GM12878 (cell line): ENCODE data around the gene WWP2. TPM values are rescaled to one million over a fixed set of nuclear protein-coding genes. Genes with fewer than 3 reads are reported as not detected.

Experiments
- ASH2L ChIP-seq: fragments of 300-600, 200-600 bp; sonication (generic); IDR thresholded peaks from 2 replicates; pipeline ENCODE4 v1.6.1; 2017; ENCODE audit warnings: low read depth, mild to moderate bottlenecking, borderline replicate concordance
- CHD1 ChIP-seq: IDR thresholded peaks from 2 replicates; pipeline ENCODE4 v1.6.1; 2012; ENCODE audit warnings: low read depth, low read length, improper control_type of control experiment
- CHD2 ChIP-seq: IDR thresholded peaks from 2 replicates; pipeline ENCODE4 v1.6.1; 2011; ENCODE audit warnings: low read depth, low read length, improper control_type of control experiment, borderline replicate concordance
- CREB1 ChIP-seq: IDR thresholded peaks from 2 replicates; pipeline ENCODE4 v1.6.1; 2012; ENCODE audit warnings: low read depth, mild to moderate bottlenecking, inconsistent platforms
- CREM ChIP-seq: IDR thresholded peaks from 2 replicates; pipeline ENCODE4 v1.6.1; 2014; ENCODE audit warnings: antibody characterized with exemption, low read depth
- FOS ChIP-seq: IDR thresholded peaks from 3 replicates; pipeline ENCODE4 v1.6.1; 2011; ENCODE audit warnings: borderline replicate concordance; ENCODE audit not compliant: insufficient read length; ENCODE audit errors: extremely low read depth
- FOXK2 ChIP-seq: fragments of 450-650 bp; IDR thresholded peaks from 2 replicates; pipeline ENCODE4 v1.6.1; 2017; ENCODE audit warnings: mild to moderate bottlenecking, moderate library complexity
- HDAC6 ChIP-seq: fragments of 200-600 bp; sonication (generic); IDR thresholded peaks from one replicate; pipeline ENCODE4 v1.8.0; 2017; ENCODE audit warnings: antibody characterized with exemption; ENCODE audit not compliant: unreplicated experiment
- IKZF2 ChIP-seq, 2 experiments: fragments of 450-650 bp; IDR thresholded peaks; 2 replicates each; pipeline ENCODE4 v1.6.1; 2017; ENCODE audit warnings: mild to moderate bottlenecking in 2 of 2, moderate library complexity in 2 of 2
- KDM1A ChIP-seq: fragments of 200-600 bp; sonication (generic); IDR thresholded peaks from 2 replicates; pipeline ENCODE4 v1.6.1; 2016; ENCODE audit warnings: borderline replicate concordance
- MYC ChIP-seq: IDR thresholded peaks from 2 replicates; pipeline ENCODE4 v1.6.1; 2011; ENCODE audit warnings: mild to moderate bottlenecking, low read length, moderate library complexity, inconsistent platforms; ENCODE audit not compliant: insufficient read depth, insufficient replicate concordance, insufficient read length, severe bottlenecking
- NBN ChIP-seq: fragments of 450-650 bp; IDR thresholded peaks from 2 replicates; pipeline ENCODE4 v1.6.1; 2016
- NFYA ChIP-seq: IDR thresholded peaks from 2 replicates; pipeline ENCODE4 v1.6.1; 2011; ENCODE audit warnings: low read depth, mild to moderate bottlenecking, low read length, improper control_type of control experiment, borderline replicate concordance
- RB1 ChIP-seq: fragments of 450-650 bp; formaldehyde crosslinking; IDR thresholded peaks from 2 replicates; pipeline ENCODE4 v1.6.1; 2017; ENCODE audit warnings: mild to moderate bottlenecking, borderline replicate concordance
- REST ChIP-seq: IDR thresholded peaks from 2 replicates; pipeline ENCODE4 v1.6.1; 2012; ENCODE audit warnings: mild to moderate bottlenecking, low read depth, low read length
- SIN3A ChIP-seq: IDR thresholded peaks from 2 replicates; pipeline ENCODE4 v1.6.1; 2012; ENCODE audit warnings: low read depth, low read length, improper control_type of control experiment
- SPI1 ChIP-seq: IDR thresholded peaks from 2 replicates; pipeline ENCODE4 v1.6.1; 2011; ENCODE audit warnings: low read depth, mild to moderate bottlenecking, low read length, moderate library complexity, borderline replicate concordance; ENCODE audit not compliant: insufficient read depth
- ZNF24 ChIP-seq: fragments of 450-650 bp; IDR thresholded peaks from 2 replicates; pipeline ENCODE4 v1.6.1; 2017; ENCODE audit warnings: antibody characterized with exemption, mild to moderate bottlenecking
- ZSCAN29 ChIP-seq: fragments of 450-650 bp; IDR thresholded peaks from 2 replicates; pipeline ENCODE4 v1.6.1; 2017; ENCODE audit warnings: mild to moderate bottlenecking, moderate library complexity
- ZZZ3 ChIP-seq: IDR thresholded peaks from 2 replicates; pipeline ENCODE4 v1.6.1; 2011; ENCODE audit warnings: low read depth; ENCODE audit not compliant: control insufficient read depth, insufficient read length
- polyA plus RNA-seq, 11 experiments: library from polyadenylated mRNA; depleted of rRNA in 4 of 11; unstranded in 6 of 11; stranded (reverse) in 5 of 11; fragments of >200 nt; fragmentation: Nextera tagmentation in 4 of 11; fragmentation: Illumina TruSeq in 1 of 11; extraction: Ambion mirVana in 4 of 11; extraction: Trizol in 1 of 11; gene quantifications; 1 replicate in 1 of 11; 2 replicates in 10 of 11; pipeline versions ENCODE4 v1.2.1 to v1.2.3, GENCODE V29; 2011 to 2016; ENCODE audit warnings: inconsistent platforms in 2 of 11, missing spikeins in 2 of 11, low read depth in 1 of 11
- total RNA-seq, 4 experiments: library from RNA; depleted of rRNA in 3 of 4; stranded (reverse); fragments of >200 nt in 3 of 4; fragmentation: Illumina TruSeq in 1 of 4; extraction: Trizol in 1 of 4; gene quantifications; 2 replicates each; pipeline versions ENCODE4 v1.2.1 to v1.2.3, GENCODE V29; 2013 to 2021
- TF ChIP-seq, protein P1 (sequence below): fragments of 450-650 bp; IDR thresholded peaks from 2 replicates; pipeline ENCODE4 v1.6.1; 2016; ENCODE audit warnings: mild to moderate bottlenecking

Gene WWP2
- total and polyA plus RNA-seq, 10 of the 15 experiments (the other 5 are each of a cell fraction or from before 2014, with no cell fraction given): 2.8 to 47.0 (median 23.8) TPM

DNA sequence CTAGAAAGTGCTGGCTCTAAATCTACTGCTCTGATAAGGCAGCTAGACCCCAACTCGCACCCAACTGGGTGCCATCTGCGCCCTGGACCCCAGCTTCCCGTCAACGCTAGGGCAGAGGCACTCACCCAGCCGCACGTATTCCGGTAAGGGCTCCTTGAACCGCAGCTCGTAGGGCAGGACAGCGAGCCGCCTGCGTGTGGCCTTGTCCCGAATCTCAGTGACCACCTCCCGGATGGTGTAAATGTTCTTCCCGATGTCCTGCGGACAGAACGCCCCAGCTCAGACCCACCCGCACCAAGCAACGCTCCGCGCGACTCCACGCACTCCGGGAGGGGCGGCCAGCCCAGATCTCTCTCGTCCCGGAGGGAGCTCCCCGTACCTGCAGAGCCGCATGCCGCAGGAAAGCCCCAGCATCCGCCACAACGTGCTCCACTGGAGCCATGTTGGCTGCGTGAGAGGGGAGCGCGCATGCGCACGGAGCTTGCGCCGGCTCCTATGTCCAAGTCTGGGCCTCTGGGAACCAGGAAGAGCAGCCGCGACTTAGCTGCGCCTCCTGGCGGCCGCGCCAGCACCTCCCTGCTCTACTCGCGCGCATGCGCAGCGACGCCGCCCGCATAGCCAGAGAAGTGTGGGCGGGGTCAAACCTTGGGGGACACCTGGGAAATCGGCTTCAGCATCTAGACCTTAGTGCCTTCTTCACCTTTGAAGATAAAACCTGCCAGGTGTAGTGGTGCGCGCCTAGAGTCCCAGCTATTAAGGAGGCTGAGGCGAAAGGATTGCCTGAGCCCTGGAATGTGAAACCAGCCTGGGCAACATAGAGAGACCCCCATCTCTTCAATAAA is 7.4 kb upstream of the WWP2 start, which contains the start of gene NOB1 (continued):
- no peak for TF ChIP-seq REST
- TF ChIP-seq IKZF2 (IDR thresholded peaks at IDR 0.05): peak; percentile 84 to 87; a peak in 3 of 4 replicates
- TF ChIP-seq SIN3A: peak; percentile 90; the same call in 1 of the 2 replicates
- peak; percentile 68 for TF ChIP-seq FOXK2
- 0 out of 2 replicates have a peak, but pooled peaks have one; percentile 36 for TF ChIP-seq ASH2L
- TF ChIP-seq ZSCAN29: 0 out of 2 replicates have a peak, but pooled peaks have one; percentile 44
- TF ChIP-seq ZNF24: no peak
- TF ChIP-seq NBN: peak; percentile 71; the same call in 1 of the 2 replicates
- no peak for TF ChIP-seq KDM1A
- TF ChIP-seq CHD2: peak; percentile 65; the same call in 1 of the 2 replicates
- TF ChIP-seq CHD1: 0 out of 2 replicates have a peak, but pooled peaks have one; percentile 15
- TF ChIP-seq, protein P1, sequence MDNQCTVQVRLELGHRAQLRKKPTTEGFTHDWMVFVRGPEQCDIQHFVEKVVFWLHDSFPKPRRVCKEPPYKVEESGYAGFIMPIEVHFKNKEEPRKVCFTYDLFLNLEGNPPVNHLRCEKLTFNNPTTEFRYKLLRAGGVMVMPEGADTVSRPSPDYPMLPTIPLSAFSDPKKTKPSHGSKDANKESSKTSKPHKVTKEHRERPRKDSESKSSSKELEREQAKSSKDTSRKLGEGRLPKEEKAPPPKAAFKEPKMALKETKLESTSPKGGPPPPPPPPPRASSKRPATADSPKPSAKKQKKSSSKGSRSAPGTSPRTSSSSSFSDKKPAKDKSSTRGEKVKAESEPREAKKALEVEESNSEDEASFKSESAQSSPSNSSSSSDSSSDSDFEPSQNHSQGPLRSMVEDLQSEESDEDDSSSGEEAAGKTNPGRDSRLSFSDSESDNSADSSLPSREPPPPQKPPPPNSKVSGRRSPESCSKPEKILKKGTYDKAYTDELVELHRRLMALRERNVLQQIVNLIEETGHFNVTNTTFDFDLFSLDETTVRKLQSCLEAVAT: peak; percentile 74; the same call in 1 of the 2 replicates
- TF ChIP-seq SPI1: no peak
- no peak for TF ChIP-seq ZZZ3
- TF ChIP-seq FOS: no peak
- no peak for TF ChIP-seq NFYA
- peak; percentile 95 for TF ChIP-seq MYC
- TF ChIP-seq RB1: no peak; the same call in 1 of the 2 replicates
- TF ChIP-seq CREM: 0 out of 2 replicates have a peak, but pooled peaks have one; percentile 29
- peak; percentile 12; the same call in 1 of the 2 replicates for TF ChIP-seq CREB1
- TF ChIP-seq HDAC6: no peak
